ENCODE results near the gene SLC35D2. TPM values are rescaled to one million over a fixed set of nuclear protein-coding genes. Genes with fewer than 3 reads are reported as not detected.
"Not testable (repeated sequence)": the region's sequence is repeated elsewhere in the genome, so short reads cannot be mapped to it uniquely, and the experiment has no call there.

Gene SLC35D2
- total RNA-seq, 1 donor = 18.5 TPM

DNA sequence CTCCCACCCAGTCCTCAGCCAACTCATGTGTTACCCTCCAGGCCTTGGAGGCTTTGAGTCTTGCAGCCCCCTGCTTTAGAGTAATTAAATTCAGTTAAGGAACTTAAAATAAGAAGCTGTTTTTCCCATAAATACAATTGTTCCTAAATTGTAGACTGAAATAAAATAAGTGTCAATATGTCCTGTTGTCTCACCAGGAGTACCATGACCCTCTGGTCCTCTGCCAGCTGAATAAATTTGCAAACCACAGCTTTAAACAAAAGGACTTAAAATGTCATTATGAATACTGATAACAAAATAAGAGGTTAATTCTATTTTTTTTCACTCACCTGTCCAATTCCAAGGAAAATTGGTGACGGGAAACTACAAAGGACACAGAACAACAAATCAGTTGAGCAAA lies 15.6 kb downstream of the SLC35D2 start:
- Histone ChIP-seq H2AFZ (ENCODE audit: low read length) (no peak overlapping the region), H3K27ac (ENCODE audit: low read depth, low read length) (no peak overlapping the region), H3K36me3 (ENCODE audit: insufficient read depth, low read length) (peaks cover 8% of the 10 kb centered on the region), H3K9me3 (ENCODE audit: low read depth, low read length) (no peaks in the 10 kb centered on the region), H3K4me2 (ENCODE audit: insufficient read depth, low read length) (no peak overlapping the region), H4K20me1 (ENCODE audit: insufficient read depth, low read length) (peaks cover 6% of the 10 kb centered on the region), H3K27me3 (ENCODE audit: insufficient read depth, low read length) (no peaks in the 10 kb centered on the region), H3K4me3 (ENCODE audit: insufficient read depth, low read length) (no peak overlapping the region), H3K79me2 (ENCODE audit: insufficient read depth, low read length) (peaks cover 20% of the 10 kb centered on the region), H3K4me1 (ENCODE audit: insufficient read depth, low read length) (no peaks in the 10 kb centered on the region)
- DNase-seq (ENCODE audit: insufficient read length, low spot score, missing footprints) = no peak
- TF ChIP-seq, protein P1, sequence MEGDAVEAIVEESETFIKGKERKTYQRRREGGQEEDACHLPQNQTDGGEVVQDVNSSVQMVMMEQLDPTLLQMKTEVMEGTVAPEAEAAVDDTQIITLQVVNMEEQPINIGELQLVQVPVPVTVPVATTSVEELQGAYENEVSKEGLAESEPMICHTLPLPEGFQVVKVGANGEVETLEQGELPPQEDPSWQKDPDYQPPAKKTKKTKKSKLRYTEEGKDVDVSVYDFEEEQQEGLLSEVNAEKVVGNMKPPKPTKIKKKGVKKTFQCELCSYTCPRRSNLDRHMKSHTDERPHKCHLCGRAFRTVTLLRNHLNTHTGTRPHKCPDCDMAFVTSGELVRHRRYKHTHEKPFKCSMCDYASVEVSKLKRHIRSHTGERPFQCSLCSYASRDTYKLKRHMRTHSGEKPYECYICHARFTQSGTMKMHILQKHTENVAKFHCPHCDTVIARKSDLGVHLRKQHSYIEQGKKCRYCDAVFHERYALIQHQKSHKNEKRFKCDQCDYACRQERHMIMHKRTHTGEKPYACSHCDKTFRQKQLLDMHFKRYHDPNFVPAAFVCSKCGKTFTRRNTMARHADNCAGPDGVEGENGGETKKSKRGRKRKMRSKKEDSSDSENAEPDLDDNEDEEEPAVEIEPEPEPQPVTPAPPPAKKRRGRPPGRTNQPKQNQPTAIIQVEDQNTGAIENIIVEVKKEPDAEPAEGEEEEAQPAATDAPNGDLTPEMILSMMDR (IDR thresholded peaks at IDR 0.05; ENCODE audit: extremely low read depth, low read depth, low read length) = no peak

DNA sequence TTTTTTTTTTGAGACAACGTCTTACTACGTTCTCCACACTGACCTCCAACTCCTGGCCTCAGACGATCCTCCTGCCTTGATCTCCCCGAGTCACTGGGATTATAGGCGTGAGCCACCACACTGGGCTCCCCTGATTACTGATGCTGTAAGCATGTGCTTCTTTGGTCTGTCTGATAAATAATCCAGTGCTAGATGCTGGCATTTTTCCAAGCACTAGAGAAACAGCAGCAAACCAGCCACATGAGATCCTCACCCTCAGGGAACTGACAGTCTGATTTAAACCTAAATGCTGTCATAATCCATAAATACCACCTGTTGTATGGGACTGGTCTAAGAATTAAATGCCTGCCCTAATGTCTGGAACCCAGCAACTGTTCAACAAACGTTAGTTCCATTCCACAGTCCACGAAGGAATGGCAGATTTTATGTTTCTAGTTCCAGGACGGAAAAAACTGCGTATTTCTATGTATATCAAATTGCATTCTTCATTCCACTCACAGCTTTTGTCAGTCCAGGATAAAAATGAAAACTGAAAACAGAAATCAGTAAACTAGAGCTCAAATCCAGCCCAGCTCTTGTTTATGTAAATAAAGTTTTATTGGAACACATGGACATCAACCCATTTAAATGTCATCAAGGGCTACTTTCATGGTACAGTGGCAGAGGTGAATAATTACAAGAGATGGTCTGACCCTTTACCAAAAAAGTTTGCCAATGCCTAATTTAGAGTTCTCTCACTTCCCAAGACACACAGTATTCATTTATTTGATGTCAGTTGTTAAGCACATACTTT lies 20.1 kb downstream of the SLC35D2 start:
- Histone ChIP-seq H3K27me3 (ENCODE audit: insufficient read depth, low read length) (no peaks in the 10 kb centered on the region), H3K27ac (ENCODE audit: low read depth, low read length) (no peak overlapping the region), H3K9me3 (ENCODE audit: low read depth, low read length) (no peaks in the 10 kb centered on the region), H3K4me2 (ENCODE audit: insufficient read depth, low read length) (no peak overlapping the region), H3K36me3 (ENCODE audit: insufficient read depth, low read length) (peaks cover 11% of the 10 kb centered on the region), H3K4me1 (ENCODE audit: insufficient read depth, low read length) (no peaks in the 10 kb centered on the region), H3K4me3 (ENCODE audit: insufficient read depth, low read length) (no peak overlapping the region), H2AFZ (ENCODE audit: low read length) (no peak overlapping the region), H4K20me1 (ENCODE audit: insufficient read depth, low read length) (no peaks in the 10 kb centered on the region), H3K79me2 (ENCODE audit: insufficient read depth, low read length) (peaks cover 4% of the 10 kb centered on the region)
- TF ChIP-seq, protein P1 (IDR thresholded peaks at IDR 0.05; ENCODE audit: extremely low read depth, low read depth, low read length) = no peak
- DNase-seq (ENCODE audit: insufficient read length, low spot score, missing footprints) = no peak

DNA sequence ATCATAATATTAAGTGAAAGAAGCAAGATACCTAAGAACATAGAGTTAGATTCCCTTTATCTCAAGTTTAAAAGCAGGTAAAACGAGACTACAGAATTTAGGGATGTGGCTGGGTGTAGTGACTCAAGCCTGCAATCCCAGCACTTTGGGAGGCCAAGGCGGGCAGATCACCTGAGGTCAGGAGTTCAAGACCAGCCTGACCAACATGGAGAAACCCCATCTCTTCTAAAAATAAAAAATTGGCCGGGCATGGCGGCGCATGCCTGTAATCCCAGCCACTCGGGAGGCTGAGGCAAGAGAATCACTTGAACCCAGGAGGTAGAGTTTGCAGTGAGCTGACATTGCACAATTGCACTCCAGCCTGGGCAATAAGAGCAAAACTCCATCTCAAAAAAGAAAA lies 21.4 kb downstream of the SLC35D2 start:
- DNase-seq (ENCODE audit: insufficient read length, low spot score, missing footprints); H3K9me3 ChIP-seq (ENCODE audit: low read depth, low read length); H2AFZ ChIP-seq (ENCODE audit: low read length); H4K20me1 ChIP-seq (ENCODE audit: insufficient read depth, low read length); H3K4me2 ChIP-seq (ENCODE audit: insufficient read depth, low read length); H3K27ac ChIP-seq (ENCODE audit: low read depth, low read length); H3K4me1 ChIP-seq (ENCODE audit: insufficient read depth, low read length); H3K79me2 ChIP-seq (ENCODE audit: insufficient read depth, low read length); H3K27me3 ChIP-seq (ENCODE audit: insufficient read depth, low read length); H3K4me3 ChIP-seq (ENCODE audit: insufficient read depth, low read length): not testable (repeated sequence)
- peaks cover 11% of the 10 kb centered on the region for H3K36me3 ChIP-seq (ENCODE audit: insufficient read depth, low read length)

DNA sequence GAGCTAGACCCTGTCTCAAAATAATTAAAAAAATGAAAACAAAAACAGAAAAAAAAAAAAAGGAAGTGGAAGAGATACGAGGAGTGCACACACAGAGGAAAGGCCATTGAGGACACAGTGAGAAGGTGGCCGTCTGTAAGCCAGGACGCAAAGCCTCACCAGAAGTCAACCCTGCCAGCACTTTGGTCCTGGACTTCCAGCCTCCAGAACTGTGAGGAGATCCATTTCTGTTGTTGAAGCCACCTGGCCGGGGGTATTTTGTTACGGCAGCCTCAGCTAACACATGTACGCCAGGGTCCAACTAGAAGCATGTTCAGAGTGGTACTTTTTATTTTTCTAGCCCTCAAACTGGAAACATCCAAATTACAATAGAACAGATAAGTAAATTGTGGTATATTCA lies 21.8 kb downstream of the SLC35D2 start:
- TF ChIP-seq, protein P1 (IDR thresholded peaks at IDR 0.05; ENCODE audit: extremely low read depth, low read depth, low read length) = no peak
- Histone ChIP-seq H3K4me1 (ENCODE audit: insufficient read depth, low read length) (no peaks in the 10 kb centered on the region), H4K20me1 (ENCODE audit: insufficient read depth, low read length) (no peaks in the 10 kb centered on the region), H3K4me3 (ENCODE audit: insufficient read depth, low read length) (no peak overlapping the region), H3K36me3 (ENCODE audit: insufficient read depth, low read length) (peaks cover 11% of the 10 kb centered on the region), H3K79me2 (ENCODE audit: insufficient read depth, low read length) (no peaks in the 10 kb centered on the region), H3K27me3 (ENCODE audit: insufficient read depth, low read length) (no peaks in the 10 kb centered on the region), H3K4me2 (ENCODE audit: insufficient read depth, low read length) (no peak overlapping the region), H2AFZ (ENCODE audit: low read length) (no peak overlapping the region), H3K9me3 (ENCODE audit: low read depth, low read length) (no peaks in the 10 kb centered on the region), H3K27ac (ENCODE audit: low read depth, low read length) (no peak overlapping the region)
- DNase-seq (ENCODE audit: insufficient read length, low spot score, missing footprints) = no peak
